KOPT-K1 (cell line): ENCODE measurements around the gene C22orf15.

Experiments used
- H3K27ac ChIP-seq: fragments of 200-600 bp; sonication (generic); 2 replicates; pipeline ENCODE4 v1.5.1; 2016; ENCODE audit warnings: antibody characterized with exemption, mild to moderate bottlenecking, low read depth, low read length; ENCODE audit not compliant: poor library complexity, severe bottlenecking
- H3K36me3 ChIP-seq: fragments of 200-600 bp; sonication (generic); 2 replicates; pipeline ENCODE4 v1.5.1; 2017; ENCODE audit warnings: antibody characterized with exemption, mild to moderate bottlenecking, low read length, moderate library complexity; ENCODE audit not compliant: insufficient read depth
- H3K9me3 ChIP-seq: fragments of 200-600 bp; sonication (generic); 2 replicates; pipeline ENCODE4 v1.5.1; 2017; ENCODE audit warnings: antibody characterized with exemption, low read length, mild to moderate bottlenecking; ENCODE audit not compliant: insufficient read depth, poor library complexity, severe bottlenecking

C22orf15 gene

GRCh38 chr22:23774922-23775436 lies 12.2 kb downstream of the C22orf15 start:
- no peaks in the 10 kb centered on the region for H3K36me3 ChIP-seq
- no peaks in the 10 kb centered on the region for H3K9me3 ChIP-seq
- H3K27ac ChIP-seq = no peak overlapping the region

GRCh38 chr22:23775779-23776375 lies 13.1 kb downstream of the C22orf15 start:
- Histone ChIP-seq H3K27ac (no peak overlapping the region), H3K9me3 (no peaks in the 10 kb centered on the region)

GRCh38 chr22:23777776-23778576 lies 15.2 kb downstream of the C22orf15 start:
- Histone ChIP-seq H3K27ac (no peak overlapping the region), H3K9me3 (no peaks in the 10 kb centered on the region), H3K36me3 (no peaks in the 10 kb centered on the region)

More at GRCh38 chr22:23775779-23776375, 13.1 kb downstream of the C22orf15 start:
- no peaks in the 10 kb centered on the region for H3K36me3 ChIP-seq

GRCh38 chr22:23778577-23778900 lies 15.7 kb downstream of the C22orf15 start:
- no peaks in the 10 kb centered on the region for H3K9me3 ChIP-seq
- H3K27ac ChIP-seq = no peak overlapping the region

GRCh38 chr22:23779083-23779482 lies 16.3 kb downstream of the C22orf15 start:
- H3K36me3 ChIP-seq = no peaks in the 10 kb centered on the region
- H3K27ac ChIP-seq = no peak overlapping the region
- no peaks in the 10 kb centered on the region for H3K9me3 ChIP-seq

More at GRCh38 chr22:23778577-23778900, 15.7 kb downstream of the C22orf15 start:
- no peaks in the 10 kb centered on the region for H3K36me3 ChIP-seq

GRCh38 chr22:23779731-23780130 lies 16.9 kb downstream of the C22orf15 start:
- Histone ChIP-seq H3K27ac (no peak overlapping the region), H3K36me3 (no peaks in the 10 kb centered on the region), H3K9me3 (no peaks in the 10 kb centered on the region)

GRCh38 chr22:23780146-23780748 lies 17.5 kb downstream of the C22orf15 start:
- H3K27ac ChIP-seq = no peak overlapping the region
- no peaks in the 10 kb centered on the region for H3K36me3 ChIP-seq
- H3K9me3 ChIP-seq = no peaks in the 10 kb centered on the region

- H3K27ac ChIP-seq = peak overlapping the region; percentile 68
- H3K36me3 ChIP-seq = no peaks in the 10 kb centered on the region
- no peaks in the 10 kb centered on the region for H3K9me3 ChIP-seq
These were observed 18.3 kb downstream of the C22orf15 start for GRCh38 chr22:23781065-23781464.

GRCh38 chr22:23781511-23782183 lies 18.9 kb downstream of the C22orf15 start:
- Histone ChIP-seq H3K9me3 (no peaks in the 10 kb centered on the region), H3K36me3 (no peaks in the 10 kb centered on the region), H3K27ac (peak overlapping the region; percentile 68)

GRCh38 chr22:23782252-23782651 lies 19.5 kb downstream of the C22orf15 start:
- Histone ChIP-seq H3K36me3 (no peaks in the 10 kb centered on the region), H3K9me3 (no peaks in the 10 kb centered on the region), H3K27ac (peak overlapping the region; percentile 68)

GRCh38 chr22:23782703-23783102 lies 19.9 kb downstream of the C22orf15 start:
- Histone ChIP-seq H3K9me3 (no peaks in the 10 kb centered on the region), H3K27ac (peak overlapping the region; percentile 68), H3K36me3 (no peaks in the 10 kb centered on the region)

- Histone ChIP-seq H3K27ac (peak overlapping the region; percentile 68), H3K36me3 (peaks cover 3% of the 10 kb centered on the region; the same call in 1 of the 2 replicates), H3K9me3 (no peaks in the 10 kb centered on the region)
These were observed 20.7 kb downstream of the C22orf15 start for GRCh38 chr22:23783265-23784150.

GRCh38 chr22:23784215-23784732 lies 21.5 kb downstream of the C22orf15 start:
- H3K27ac ChIP-seq = peak overlapping the region; percentile 68
- no peaks in the 10 kb centered on the region for H3K9me3 ChIP-seq
- H3K36me3 ChIP-seq = peaks cover 10% of the 10 kb centered on the region

- Histone ChIP-seq H3K9me3 (no peaks in the 10 kb centered on the region), H3K27ac (peak overlapping the region; percentile 93), H3K36me3 (peaks cover 25% of the 10 kb centered on the region)
These were observed 23.5 kb downstream of the C22orf15 start for GRCh38 chr22:23786261-23786710.
